Left renal pelvis (tissue), 4 donors: ENCODE measurements around the gene CDCA7L. TPM values are rescaled to one million over a fixed set of nuclear protein-coding genes. Genes with fewer than 3 reads are reported as not detected.
A peak's percentile ranks its signal among the peaks of the same experiment; 100 is the strongest.
"Not testable (repeated sequence)": the region's sequence is repeated elsewhere in the genome, so short reads cannot be mapped to it uniquely, and the experiment has no call there.

Experiments used
- DNase-seq, 4 donors: peaks; one replicate each; pipeline ENCODE4 v3.0.0-alpha.2; 2013; ENCODE audit warnings: low read depth in 4 of 4, low spot score in 3 of 4
- polyA plus RNA-seq, 4 donors: library from polyadenylated mRNA; unstranded; fragments of 120-200 nt; gene quantifications; one replicate each; pipeline ENCODE4 v1.2.1, GENCODE V29; 2013; ENCODE audit not compliant: insufficient read length in 4 of 4

The CDCA7L gene
- polyA plus RNA-seq, 4 donors: 52.1 to 152 (median 56.0) TPM

DNA sequence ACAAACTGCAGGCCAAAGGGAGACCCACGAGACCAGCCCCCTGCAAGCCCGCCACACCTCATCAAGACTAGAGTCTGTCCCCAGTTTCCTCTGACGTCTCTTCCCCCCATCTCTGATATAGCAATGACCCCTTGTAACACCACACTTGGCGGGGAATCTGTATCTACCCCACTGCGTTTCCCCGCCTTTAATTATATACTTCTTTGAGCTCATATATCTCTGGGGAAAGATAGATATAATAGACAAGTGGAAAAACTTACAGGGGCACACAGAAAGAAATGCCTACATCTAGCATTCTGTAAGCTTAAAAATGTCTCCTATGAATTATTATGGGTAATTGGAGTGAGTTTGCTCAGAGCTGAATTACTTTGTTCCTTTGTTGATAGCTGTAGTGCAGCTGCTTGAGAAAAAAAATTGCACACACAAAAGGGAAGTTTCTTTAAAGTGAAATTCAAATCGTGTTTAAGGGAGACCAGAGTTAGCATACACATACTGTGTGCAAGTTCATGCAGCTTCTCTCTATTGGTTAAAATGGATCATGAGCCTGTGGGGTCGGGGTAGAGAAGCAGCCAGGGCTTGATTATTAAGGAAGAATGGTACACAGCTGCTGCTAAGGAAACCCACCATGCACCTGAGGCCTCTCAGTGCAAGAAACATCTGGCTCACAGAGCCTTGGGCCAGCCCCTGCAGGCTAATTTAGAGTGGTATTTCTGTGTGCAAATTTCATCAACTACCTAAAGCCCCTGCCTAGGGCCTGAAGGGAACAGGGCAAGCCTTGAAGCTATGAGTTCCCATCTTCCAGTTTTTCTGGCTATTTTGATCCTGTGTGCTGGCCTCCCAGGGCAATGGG is 32.5 kb downstream of the CDCA7L start:
- DNase-seq: no peak

DNA sequence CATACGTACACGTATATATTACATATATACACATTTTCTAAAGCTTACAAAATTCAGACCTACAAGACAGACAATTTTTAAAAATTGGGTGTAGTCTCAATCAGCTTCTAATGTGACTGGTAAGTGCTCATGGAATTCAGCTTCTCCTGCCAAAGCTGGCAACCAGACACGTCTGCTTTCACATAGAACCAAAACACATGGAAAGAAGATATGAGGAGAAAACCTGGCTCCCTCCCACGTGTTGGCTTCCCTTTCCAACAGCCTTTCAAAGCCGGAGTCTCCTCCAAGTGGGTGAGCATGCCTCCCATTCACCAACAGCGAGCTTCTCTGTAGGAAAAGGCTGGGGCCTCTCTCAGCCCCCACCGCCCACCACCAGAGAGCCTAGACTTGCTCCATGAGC is 33.4 kb downstream of the CDCA7L start:
- no peak for DNase-seq

DNA sequence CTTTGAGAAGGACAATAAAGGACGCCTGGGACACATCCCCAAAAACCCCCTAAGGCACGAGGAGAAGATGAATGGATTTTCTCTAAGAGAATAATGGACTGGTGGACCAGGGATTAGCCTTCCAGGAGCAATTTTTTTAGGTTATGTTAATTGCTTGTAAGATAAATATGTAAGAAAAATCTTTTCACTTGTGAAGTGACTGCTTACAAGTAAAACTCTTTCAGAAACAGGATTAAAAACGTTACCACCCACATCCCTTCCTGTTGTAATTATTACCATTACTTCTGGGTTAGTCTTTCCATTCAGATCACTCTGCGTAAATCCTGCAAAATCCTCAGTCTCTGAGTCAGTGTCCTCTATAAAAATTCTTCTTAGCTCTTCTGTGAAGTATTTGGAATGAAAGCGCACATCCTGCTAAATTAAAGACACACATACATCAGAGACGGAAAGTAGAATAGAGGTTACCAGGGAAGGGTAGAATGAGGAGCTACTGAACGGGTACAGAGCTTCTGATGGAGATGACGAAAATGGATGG is 34.3 kb downstream of the CDCA7L start:
- DNase-seq: no peak

DNA sequence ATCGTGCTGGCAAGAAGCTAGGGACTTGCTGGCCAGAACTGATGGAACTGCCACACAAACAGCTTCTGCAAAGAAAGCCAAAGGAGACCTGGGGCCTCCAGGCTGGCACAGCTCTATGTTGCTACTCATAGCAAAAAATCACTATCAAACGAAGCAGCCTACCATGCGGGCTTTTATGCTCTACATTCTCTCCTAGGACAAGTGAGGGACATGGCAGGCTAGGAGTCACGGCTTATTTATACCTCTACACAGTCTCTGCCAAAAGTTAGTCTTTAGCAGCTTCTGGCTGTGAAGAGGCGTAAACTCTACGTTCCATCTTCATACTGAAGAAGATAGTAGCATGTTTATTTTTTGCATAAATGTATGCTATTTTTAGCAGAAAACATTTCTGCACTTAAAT is 35.4 kb downstream of the CDCA7L start:
- DNase-seq: no peak

DNA sequence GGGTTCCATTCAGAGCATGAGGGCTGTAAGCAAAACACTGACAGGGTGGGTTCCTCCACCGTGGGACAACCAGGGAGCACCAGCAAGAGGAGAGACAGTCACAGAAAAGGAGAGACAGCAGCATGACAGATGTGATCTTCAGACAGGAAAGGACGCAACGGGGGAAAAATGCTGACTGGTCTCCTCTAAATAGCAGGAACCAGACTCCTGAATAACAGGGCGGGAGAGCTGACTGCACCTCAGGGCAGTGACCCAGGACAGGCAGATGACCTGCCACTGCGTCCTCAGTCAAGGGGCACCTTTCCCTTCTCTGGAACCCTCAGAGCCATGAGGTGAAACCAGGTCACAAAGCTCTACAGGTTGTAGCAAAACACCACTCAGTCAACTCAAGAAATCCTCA is 37.0 kb downstream of the CDCA7L start:
- DNase-seq: no peak

DNA sequence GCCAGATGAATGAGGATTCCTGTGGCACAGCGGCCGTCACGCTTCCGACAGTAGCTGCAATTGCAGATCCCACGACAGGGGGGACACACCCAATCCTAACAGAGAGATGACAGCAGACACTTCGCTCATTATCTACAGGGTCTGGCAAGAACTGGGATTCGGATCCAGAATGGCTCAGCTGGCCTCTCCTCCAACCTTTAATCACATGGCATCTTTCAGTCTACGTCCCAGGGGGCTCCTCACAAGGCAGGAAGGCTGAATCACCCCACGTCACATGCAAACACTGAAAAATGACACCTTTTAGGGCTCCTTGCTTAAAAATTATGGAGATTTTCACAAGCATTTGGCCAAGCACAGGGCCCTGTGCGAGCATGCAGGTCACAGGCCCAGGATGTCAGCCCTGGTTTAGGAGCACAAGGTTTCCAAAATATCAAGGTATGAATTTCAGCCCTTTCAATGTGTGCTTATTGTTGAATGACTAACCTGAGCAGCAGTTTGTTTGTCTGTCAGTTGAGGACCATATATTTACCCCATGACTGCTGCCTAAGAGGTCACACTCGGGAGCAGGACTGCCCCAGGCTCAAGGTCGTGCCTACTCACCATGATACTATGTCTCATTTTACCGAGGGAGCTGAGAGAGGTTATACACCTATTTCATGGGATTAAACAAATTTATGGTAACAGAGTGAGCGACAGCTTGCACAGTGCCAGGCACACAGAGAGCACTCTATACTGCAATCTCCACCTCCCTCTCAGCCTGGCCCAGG is 42.5 kb downstream of the CDCA7L start:
- no peak for DNase-seq

DNA sequence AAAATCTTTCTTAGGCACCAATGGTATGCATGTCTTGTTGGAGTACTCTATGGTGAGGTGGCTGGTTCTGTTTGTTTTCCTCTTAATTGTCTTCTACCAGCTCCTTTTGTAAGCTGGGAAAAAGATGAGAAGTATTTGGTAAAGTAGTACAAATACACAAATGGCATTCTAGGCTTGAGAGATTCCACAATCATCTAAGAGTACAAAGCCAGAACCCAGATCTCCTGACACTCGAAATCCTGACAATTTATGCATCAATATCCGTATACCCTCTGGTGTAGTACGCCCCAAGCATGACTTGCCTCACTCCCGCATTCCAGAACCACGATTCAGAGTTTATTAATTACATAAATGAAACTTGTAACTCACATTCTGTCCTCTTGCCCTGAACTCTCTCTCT is 43.5 kb downstream of the CDCA7L start:
- no peak for DNase-seq

DNA sequence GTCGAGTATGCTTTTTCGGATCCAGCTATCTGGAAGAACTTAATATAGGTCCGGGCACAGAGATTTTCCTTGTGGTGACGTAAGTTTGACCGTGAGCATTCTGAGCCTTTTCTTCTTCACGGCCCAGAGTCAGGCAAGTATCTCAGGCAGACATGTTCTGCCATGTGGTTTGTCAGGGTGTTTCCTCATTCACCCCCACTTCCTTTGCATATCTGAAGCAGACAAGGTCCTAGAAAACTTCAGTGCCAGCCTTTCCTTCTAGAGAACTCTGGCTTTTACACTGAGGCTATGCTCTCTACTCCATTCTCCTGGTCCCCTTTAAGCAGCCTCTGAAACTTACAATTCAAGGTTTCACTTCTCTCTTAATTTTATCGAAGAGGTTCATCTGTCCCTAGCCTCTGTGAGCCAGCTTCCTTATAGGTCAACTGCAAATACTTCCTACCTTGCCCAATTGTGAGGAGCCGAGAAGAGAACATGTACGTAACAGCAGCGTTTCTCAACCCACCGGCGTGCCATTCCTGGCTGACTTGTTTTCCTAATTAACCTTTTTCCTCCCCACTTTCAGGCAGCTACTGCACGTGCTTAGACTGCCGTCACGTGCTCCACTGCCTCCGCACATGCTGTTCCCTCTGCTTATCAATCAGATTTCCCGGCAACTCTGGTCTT is 47.3 kb downstream of the CDCA7L start:
- no peak for DNase-seq

DNA sequence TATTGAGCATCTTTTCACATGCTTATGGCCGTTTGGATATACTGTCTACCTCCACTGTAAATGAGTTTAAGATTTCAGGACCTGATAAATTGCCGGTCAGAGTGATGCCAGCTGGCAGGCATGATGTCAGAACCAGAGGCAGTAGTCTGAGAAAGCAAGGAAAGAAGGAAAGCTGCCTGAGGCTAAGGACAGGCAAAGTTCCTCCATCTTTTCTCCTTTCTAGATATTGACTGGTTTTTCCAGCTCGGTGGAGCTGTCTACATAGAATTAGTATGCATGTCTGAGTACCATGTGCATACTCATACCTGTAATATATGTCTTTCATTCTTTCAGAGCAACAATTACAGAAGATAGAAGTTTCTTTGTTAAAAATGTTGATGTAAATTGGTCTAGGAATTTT is 52.3 kb downstream of the CDCA7L start:
- DNase-seq: no peak

DNA sequence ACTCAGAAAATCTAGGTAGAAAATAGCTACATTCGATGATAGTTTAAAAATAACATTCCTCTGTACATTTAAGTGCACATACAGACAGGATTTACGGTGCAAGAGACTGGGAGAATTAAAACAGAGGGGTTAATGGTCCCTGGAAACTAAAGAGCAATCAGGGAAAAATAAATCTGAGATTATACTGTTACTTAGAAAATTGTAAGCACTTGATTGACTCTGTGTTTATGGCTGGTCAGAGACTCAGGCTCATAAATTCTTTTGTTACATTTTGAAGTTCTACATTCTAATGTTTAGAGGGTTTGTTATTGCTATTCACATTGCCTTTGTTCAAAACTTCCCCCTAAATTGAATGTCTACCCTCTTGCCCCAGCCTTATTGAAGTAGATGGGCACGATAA is 54.4 kb downstream of the CDCA7L start:
- DNase-seq: peak; percentile 14 to 54 (median 29)

DNA sequence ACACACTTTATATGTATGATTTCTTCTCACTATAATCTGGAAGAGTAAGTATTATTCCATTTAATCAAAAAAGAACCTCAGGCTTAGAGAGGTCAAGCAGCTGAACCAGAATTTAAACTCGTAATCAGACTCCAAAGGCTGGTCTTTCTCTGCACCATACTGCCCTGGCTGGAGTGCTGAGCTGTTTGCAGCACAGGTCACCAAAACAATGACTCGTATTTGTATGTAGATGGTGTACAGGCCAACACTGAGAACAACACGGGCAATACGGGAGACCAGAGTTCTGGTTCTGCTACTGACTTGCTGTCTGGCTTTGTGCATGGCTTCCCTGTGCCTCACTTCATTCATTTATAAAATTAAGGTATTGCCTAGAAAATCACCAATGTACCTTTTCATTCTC is 57.9 kb downstream of the CDCA7L start:
- DNase-seq: no peak

DNA sequence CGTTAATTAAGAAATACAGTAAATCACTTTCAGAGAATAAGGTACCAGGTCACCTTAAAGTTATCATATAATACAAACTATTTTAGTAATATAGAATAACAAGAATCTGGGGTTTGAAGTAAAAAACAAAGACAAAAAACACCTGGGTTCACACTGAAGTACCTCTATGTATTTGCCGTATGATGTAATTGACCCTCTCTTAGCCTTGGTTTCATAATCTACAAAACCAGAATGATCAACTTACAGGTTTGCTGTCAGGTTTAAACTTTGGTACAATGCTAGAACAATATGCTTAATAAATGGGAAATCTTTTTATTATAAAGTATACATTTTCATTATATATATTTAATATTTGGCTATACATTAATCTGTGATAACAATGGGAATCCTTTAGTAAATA is 58.3 kb downstream of the CDCA7L start:
- DNase-seq: no peak

DNA sequence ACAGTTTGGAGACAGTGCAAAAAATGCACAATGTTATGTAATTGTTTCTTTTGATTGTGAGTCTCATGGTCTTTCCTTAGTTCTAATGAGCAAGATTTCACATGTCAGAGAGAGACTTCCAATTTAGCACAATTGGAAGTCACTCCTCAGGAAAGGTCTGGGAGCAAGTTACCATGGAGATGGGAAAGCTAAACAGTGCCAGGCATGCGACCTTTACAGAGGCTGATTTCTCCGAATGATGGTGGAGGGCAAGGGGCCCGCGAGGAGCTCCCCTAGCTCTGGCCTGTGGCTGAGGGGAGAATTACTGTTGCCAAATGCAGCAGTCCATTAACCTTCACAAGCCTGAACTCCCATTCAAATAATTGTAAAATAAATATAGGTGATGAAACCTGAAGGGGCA is 59.3 kb downstream of the CDCA7L start:
- no peak for DNase-seq

DNA sequence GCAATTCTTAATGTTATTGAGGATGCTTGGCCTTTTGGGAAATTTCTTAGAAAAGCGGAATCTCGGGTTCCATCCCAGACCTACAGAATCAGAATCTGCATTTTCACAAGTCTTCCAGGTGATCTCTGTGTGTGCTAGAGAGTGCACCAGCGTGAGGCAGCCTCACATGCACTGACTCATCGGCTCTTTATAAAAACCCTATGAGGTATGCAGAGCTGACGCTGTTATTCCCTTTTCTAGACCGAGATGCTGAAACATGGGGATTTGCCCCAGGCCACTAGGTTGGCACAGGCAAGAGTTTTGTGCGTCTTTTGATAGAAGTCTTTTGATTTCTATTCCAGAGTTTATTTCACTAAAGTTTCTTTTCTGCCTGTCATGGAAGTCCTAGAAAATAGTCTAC is 61.2 kb downstream of the CDCA7L start:
- DNase-seq: no peak

DNA sequence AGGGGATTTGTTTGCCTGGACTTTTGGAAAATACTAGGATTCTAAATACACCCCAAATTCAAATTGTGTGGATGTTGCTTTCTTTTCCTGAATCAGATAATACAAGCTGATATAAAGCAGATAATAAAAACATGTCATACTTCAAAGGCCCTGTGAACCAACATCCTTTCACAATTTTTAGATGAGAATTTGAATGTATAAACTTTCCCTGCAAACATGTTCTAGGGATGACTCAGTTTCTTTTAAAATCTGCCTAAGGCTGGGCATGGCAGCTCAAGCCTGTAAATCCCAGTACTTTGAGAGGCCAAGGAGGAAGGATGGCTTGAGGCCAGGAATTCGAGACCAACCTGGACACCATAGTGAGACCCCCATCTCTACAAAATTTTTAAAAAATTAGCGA is 62.2 kb downstream of the CDCA7L start:
- not testable (repeated sequence) for DNase-seq

DNA sequence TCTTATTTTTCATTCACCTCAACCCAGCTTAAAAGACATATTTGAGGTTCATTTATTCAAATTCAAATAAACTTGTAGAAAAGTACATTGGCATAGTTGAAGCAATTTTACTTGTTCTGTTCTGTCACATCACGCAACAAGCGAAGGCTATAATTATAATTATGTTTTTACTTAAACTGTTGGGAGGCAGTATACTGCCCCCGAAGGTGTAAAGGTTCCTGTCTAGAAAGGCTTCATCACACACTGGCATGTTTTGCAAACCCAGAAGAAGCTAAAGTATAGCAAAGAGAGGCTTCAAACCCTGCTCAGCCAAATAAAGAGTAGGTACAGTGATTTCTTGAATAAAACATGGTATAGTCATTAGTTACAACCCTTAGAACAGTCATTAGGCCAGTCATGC is 62.6 kb downstream of the CDCA7L start:
- no peak for DNase-seq

DNA sequence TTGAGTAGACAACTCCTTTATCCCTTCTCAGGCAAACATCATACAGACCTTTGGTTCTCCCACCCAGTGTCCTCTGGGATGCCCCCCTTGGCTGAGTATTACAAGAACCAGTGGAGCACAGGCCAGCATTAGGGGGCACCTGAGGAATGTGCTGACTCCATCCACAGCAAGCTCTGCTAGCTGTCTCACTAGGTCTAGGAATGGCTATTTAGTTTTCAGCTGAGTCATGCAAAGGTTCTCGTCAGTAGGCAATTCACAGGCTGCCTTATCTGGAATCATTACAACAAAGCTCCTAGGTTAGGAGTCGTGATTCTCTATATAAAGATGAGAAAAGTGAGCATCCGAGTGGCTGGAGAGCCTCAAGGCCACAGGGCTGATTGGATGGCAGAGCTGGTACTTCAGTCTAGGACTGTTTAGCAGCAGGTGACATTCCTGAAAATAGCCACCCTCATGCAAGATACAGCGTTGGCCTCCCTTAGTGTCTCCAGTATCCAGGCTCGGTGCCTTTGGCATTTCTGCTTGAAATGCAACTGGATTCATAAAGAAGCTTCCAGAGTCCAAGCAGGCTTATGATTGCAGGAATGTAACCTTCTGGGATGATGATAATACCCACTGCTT is 75.8 kb downstream of the CDCA7L start:
- DNase-seq: no peak

DNA sequence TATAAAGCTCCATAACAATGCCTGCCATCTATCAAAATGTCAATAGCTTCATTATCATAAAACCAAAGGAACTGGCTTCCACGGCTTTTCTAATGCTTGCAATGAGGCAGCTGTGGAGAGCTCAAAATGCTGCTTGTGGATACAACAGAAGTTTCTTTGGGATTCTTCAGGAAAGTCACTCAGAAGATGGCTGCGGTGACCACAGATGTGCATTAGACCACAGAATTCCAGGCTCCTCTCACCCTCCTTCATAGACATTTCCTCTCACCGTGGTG is 77.2 kb downstream of the CDCA7L start:
- DNase-seq: no peak

DNA sequence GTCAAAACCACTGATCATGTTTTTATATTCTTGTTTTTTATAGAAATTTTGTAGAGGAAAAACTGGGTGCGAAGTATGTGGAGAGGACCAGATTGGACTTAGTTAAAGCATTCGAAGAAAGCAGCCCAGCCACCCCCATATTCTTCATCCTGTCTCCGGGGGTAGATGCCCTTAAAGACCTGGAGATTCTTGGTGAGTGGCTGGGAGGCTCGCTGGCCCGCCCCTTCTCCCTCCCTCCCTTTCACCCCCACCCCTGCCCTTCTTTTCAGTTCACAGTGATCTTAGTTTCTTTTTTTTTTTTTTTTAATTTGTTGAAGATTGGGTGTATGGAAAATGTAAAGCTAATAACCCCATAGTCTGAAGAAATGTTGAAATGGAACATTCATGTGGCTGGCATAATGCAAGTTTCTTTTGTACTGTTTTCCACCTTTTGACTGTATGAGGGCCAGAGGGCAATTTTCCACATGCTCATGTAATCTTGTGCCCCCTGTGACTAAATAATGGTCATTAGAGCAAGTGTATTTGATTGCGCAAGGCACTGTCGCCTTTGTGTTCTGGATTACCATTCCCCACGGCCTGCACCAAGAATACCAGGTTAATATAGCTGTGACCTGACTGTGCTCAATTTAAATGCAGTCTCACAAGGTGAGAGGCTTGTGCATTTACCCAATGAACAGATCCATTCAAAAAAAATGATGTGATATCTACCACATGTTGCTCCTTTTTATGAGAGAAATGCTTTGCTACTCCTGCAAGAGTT is 77.7 kb downstream of the CDCA7L start:
- no peak for DNase-seq

DNA sequence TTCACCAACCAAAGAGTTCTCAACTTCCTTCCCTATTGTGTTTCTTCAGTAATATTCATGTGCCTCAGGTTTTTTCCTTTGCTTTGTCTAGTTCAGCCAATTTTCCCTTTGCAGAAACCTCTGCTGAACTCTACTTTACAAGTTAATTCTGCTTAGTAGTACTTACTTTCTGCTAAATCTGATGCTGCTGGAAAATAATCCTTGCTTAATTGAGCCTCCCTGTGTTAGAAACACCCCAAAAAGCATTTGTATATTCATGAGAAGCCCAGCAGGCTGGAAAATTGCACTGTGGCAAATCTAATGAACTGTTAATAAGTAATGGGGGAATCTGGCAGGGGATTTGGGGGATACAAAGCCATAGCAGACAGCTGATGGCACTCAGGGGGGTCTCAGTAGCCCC is 78.5 kb downstream of the CDCA7L start:
- no peak for DNase-seq
